ENCODE data around the gene YTHDC1.
"Not testable (repeated sequence)": the region's sequence is repeated elsewhere in the genome, so short reads cannot be mapped to it uniquely, and the experiment has no call there.

Gene YTHDC1

DNA sequence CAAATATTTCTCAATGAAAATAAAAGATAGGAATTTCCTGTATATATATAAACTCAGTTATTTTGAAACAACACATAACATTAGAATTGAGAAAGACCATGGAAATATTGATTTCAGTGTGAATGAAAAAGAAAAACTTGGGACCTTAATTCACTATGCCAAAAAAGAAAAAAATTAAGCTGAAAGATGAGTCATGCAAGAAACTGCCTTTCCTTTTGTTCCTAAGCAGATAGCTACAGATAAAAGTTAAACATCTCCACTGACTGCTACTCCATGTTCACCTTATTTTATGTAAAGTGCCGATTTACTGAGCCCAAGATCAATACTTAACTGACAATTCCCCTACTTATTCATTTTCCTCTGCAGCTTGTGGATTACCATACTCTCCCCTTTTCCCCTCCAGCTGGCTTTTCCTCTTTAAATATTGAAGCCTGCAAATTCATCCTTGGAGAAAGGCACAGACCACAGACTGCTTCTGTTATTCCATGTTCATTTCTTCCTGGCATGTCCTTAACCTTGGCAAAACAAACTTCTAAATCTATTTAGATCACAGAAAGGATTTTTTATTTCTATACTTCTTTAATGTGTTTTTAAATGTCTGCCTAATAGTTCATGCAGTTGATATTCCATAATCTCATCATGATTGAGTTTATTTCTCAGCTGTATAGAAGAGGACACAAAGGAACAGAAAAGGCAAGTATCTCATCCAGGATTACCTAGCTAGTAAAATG, 40.5 kb upstream of the YTHDC1 start:
- no peak overlapping the region for H3K4me3 ChIP-seq (ENCODE audit: low read depth, low read length)
- CTCF ChIA-PET = interaction anchor here (1.2 kb wide), 1 partner anchor 14 kb away, joined by 3 read pairs; no protein-coding TSS in a partner anchor
- POLR2A ChIA-PET = no interaction called here
- H3K9me3 ChIP-seq (ENCODE audit: control insufficient read depth, insufficient read depth, low read depth, low read length) = no peaks in the 10 kb centered on the region
- H3K36me3 ChIP-seq (ENCODE audit: control insufficient read depth in 2 of 2, insufficient read depth in 1 of 2, low read length in 2 of 2) = no peaks in the 10 kb centered on the region
- no peaks in the 10 kb centered on the region for H3K4me1 ChIP-seq (ENCODE audit: control insufficient read depth, insufficient read depth, low read length)
- no peak overlapping the region for H3K27ac ChIP-seq (ENCODE audit: extremely low read depth, low read depth, low read length)
- TF ChIP-seq ZNF24 (tag by site-specific recombination; IDR thresholded peaks at IDR 0.05) (no peak), GLIS2 (tag by site-specific recombination; IDR thresholded peaks at IDR 0.05) (no peak), ZNF621 (tag by site-specific recombination; IDR thresholded peaks at IDR 0.05) (no peak), ZNF391 (tag by site-specific recombination; IDR thresholded peaks at IDR 0.05; ENCODE audit: borderline replicate concordance, low read depth) (no peak), ZNF121 (tag by site-specific recombination; IDR thresholded peaks at IDR 0.05) (no peak), ZNF311 (tag by site-specific recombination; IDR thresholded peaks at IDR 0.05; ENCODE audit: borderline replicate concordance) (no peak), ZNF394 (tag by site-specific recombination; IDR thresholded peaks at IDR 0.05; ENCODE audit: borderline replicate concordance) (no peak), YY2 (tag by site-specific recombination; IDR thresholded peaks at IDR 0.05) (no peak), ZNF132 (tag by site-specific recombination; IDR thresholded peaks at IDR 0.05; ENCODE audit: borderline replicate concordance) (no peak), ZNF830 (tag by site-specific recombination; IDR thresholded peaks at IDR 0.05; ENCODE audit: low read depth) (no peak), ZNF169 (tag by site-specific recombination; IDR thresholded peaks at IDR 0.05) (no peak), OVOL3 (tag by site-specific recombination; IDR thresholded peaks at IDR 0.05) (no peak), WT1 (tag by site-specific recombination; IDR thresholded peaks at IDR 0.05) (no peak), ZIC2 (tag by site-specific recombination; IDR thresholded peaks at IDR 0.05) (no peak), KLF1 (tag by site-specific recombination; IDR thresholded peaks at IDR 0.05) (no peak), ZNF175 (tag by site-specific recombination; IDR thresholded peaks at IDR 0.05) (no peak)
- TF ChIP-seq, protein P1, sequence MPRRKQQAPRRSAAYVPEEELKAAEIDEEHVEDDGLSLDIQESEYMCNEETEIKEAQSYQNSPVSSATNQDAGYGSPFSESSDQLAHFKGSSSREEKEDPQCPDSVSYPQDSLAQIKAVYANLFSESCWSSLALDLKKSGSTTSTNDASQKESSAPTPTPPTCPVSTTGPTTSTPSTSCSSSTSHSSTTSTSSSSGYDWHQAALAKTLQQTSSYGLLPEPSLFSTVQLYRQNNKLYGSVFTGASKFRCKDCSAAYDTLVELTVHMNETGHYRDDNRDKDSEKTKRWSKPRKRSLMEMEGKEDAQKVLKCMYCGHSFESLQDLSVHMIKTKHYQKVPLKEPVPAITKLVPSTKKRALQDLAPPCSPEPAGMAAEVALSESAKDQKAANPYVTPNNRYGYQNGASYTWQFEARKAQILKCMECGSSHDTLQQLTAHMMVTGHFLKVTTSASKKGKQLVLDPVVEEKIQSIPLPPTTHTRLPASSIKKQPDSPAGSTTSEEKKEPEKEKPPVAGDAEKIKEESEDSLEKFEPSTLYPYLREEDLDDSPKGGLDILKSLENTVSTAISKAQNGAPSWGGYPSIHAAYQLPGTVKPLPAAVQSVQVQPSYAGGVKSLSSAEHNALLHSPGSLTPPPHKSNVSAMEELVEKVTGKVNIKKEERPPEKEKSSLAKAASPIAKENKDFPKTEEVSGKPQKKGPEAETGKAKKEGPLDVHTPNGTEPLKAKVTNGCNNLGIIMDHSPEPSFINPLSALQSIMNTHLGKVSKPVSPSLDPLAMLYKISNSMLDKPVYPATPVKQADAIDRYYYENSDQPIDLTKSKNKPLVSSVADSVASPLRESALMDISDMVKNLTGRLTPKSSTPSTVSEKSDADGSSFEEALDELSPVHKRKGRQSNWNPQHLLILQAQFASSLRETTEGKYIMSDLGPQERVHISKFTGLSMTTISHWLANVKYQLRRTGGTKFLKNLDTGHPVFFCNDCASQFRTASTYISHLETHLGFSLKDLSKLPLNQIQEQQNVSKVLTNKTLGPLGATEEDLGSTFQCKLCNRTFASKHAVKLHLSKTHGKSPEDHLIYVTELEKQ (tag by site-specific recombination; IDR thresholded peaks at IDR 0.05; ENCODE audit: borderline replicate concordance) = no peak
- TF ChIP-seq, protein P2, sequence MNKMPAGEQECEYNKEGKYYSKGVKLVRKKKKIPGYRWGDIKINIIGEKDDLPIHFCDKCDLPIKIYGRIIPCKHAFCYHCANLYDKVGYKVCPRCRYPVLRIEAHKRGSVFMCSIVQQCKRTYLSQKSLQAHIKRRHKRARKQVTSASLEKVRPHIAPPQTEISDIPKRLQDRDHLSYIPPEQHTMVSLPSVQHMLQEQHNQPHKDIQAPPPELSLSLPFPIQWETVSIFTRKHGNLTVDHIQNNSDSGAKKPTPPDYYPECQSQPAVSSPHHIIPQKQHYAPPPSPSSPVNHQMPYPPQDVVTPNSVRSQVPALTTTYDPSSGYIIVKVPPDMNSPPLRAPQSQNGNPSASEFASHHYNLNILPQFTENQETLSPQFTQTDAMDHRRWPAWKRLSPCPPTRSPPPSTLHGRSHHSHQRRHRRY (tag by site-specific recombination; IDR thresholded peaks at IDR 0.05) = no peak
- TF ChIP-seq, protein P3, sequence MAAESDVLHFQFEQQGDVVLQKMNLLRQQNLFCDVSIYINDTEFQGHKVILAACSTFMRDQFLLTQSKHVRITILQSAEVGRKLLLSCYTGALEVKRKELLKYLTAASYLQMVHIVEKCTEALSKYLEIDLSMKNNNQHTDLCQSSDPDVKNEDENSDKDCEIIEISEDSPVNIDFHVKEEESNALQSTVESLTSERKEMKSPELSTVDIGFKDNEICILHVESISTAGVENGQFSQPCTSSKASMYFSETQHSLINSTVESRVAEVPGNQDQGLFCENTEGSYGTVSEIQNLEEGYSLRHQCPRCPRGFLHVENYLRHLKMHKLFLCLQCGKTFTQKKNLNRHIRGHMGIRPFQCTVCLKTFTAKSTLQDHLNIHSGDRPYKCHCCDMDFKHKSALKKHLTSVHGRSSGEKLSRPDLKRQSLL (tag by site-specific recombination; IDR thresholded peaks at IDR 0.05) = no peak

DNA sequence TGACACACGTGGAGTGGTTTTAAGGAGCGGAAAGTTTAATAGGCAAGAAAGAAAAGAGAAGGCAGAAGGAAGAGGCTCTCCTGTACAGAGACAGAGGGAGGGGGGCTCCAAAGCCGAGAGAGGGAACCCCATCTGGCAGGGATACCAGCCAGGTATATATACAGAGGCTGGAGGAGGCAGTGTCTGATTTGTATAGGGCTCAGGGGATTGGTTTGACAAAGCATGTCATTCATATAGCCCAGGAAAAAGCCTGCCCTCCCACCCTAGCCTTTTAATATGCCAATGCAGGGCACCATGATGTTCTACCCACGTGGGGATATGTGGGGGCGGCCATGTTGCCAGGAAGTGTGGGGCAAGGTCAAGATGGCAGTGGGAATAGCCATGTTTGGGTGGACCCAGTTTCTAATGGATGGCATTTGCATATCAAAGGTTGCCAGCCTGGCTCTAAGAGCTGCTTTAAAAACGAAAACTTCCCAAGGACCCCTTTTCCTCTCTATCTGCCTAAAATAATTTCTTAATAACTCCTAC, 39.6 kb upstream of the YTHDC1 start:
- POLR2A ChIA-PET; H3K27ac ChIP-seq (ENCODE audit: extremely low read depth, low read depth, low read length); H3K9me3 ChIP-seq (ENCODE audit: control insufficient read depth, insufficient read depth, low read depth, low read length); H3K4me1 ChIP-seq (ENCODE audit: control insufficient read depth, insufficient read depth, low read length); H3K4me3 ChIP-seq (ENCODE audit: low read depth, low read length); H3K36me3 ChIP-seq (ENCODE audit: control insufficient read depth in 2 of 2, insufficient read depth in 1 of 2, low read length in 2 of 2): not testable (repeated sequence)
- CTCF ChIA-PET = interaction anchor here (1.2 kb wide), 1 partner anchor 13 kb away, joined by 3 read pairs; no protein-coding TSS in a partner anchor
